ENCODE data around the gene CDK16. TPM values are rescaled to one million over a fixed set of nuclear protein-coding genes. Genes with fewer than 3 reads are reported as not detected.

The CDK16 gene
- polyA plus RNA-seq, 1 donor (not counting 4 experiments of a cell fraction or from before 2014, with no cell fraction given): 79.3 TPM

- Histone ChIP-seq H3K36me3 (ENCODE audit: control insufficient read depth in 2 of 2, extremely low read depth in 1 of 2, insufficient read depth in 2 of 2, low read length in 2 of 2) (peaks cover 62 to 86% of the 10 kb centered on the region in 2 experiments), H3K4me1 (ENCODE audit: control insufficient read depth, extremely low read depth, insufficient read depth, low read length) (peaks cover 10% of the 10 kb centered on the region), H3K27me3 (ENCODE audit: control insufficient read depth, extremely low read depth, insufficient read depth, low read length) (no peaks in the 10 kb centered on the region), H3K4me2 (ENCODE audit: control insufficient read depth, extremely low read depth, insufficient read depth, low read depth, low read length) (no peak overlapping the region), H3K79me2 (ENCODE audit: control insufficient read depth, insufficient read depth, low read length) (peaks cover 52% of the 10 kb centered on the region), H3K9me1 (ENCODE audit: control insufficient read depth, extremely low read depth, insufficient read depth, low read length) (no peaks in the 10 kb centered on the region), H2AFZ (ENCODE audit: control insufficient read depth, low read length) (no peak overlapping the region), H3K9me3 (ENCODE audit: control insufficient read depth, low read depth, low read length) (no peaks in the 10 kb centered on the region), H3K4me3 (ENCODE audit: control insufficient read depth in 2 of 3, extremely low read depth in 1 of 3, insufficient read depth in 2 of 3, low read depth in 1 of 3, low read length in 3 of 3) (no peak overlapping the region), H4K20me1 (ENCODE audit: control insufficient read depth, extremely low read depth, insufficient read depth, low read length) (peaks cover 20% of the 10 kb centered on the region), H3K9ac (ENCODE audit: control insufficient read depth, extremely low read depth, insufficient read depth, low read length) (no peak overlapping the region), H3K27ac (ENCODE audit: control insufficient read depth, insufficient read depth, low read length) (peak overlapping the region; percentile 33)
- DNase-seq (ENCODE audit: low read depth, low spot score): no peak
- dilution Hi-C loops (cut with MboI; ENCODE audit: extremely low pct_ligation_motif_present, low sequenced_read_pairs): no loop called here
- TF ChIP-seq, protein P1, sequence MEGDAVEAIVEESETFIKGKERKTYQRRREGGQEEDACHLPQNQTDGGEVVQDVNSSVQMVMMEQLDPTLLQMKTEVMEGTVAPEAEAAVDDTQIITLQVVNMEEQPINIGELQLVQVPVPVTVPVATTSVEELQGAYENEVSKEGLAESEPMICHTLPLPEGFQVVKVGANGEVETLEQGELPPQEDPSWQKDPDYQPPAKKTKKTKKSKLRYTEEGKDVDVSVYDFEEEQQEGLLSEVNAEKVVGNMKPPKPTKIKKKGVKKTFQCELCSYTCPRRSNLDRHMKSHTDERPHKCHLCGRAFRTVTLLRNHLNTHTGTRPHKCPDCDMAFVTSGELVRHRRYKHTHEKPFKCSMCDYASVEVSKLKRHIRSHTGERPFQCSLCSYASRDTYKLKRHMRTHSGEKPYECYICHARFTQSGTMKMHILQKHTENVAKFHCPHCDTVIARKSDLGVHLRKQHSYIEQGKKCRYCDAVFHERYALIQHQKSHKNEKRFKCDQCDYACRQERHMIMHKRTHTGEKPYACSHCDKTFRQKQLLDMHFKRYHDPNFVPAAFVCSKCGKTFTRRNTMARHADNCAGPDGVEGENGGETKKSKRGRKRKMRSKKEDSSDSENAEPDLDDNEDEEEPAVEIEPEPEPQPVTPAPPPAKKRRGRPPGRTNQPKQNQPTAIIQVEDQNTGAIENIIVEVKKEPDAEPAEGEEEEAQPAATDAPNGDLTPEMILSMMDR (optimal IDR thresholded peaks at IDR 0.05 in 1 of 3, IDR thresholded peaks at IDR 0.05 in 1 of 3, conservative IDR thresholded peaks at IDR 0.05 in 1 of 3; ENCODE audit: extremely low read depth in 1 of 3, insufficient read depth in 2 of 3, low read length in 3 of 3): peak in 2 of 3 experiments; percentile 42 to 63
- TF ChIP-seq EZH2 (IDR thresholded peaks at IDR 0.05; ENCODE audit: low read length): no peak
- FAIRE-seq: no peak
These were observed 17.9 kb upstream of the CDK16 start for GRCh38 chrX:47200385-47201150.

DNA sequence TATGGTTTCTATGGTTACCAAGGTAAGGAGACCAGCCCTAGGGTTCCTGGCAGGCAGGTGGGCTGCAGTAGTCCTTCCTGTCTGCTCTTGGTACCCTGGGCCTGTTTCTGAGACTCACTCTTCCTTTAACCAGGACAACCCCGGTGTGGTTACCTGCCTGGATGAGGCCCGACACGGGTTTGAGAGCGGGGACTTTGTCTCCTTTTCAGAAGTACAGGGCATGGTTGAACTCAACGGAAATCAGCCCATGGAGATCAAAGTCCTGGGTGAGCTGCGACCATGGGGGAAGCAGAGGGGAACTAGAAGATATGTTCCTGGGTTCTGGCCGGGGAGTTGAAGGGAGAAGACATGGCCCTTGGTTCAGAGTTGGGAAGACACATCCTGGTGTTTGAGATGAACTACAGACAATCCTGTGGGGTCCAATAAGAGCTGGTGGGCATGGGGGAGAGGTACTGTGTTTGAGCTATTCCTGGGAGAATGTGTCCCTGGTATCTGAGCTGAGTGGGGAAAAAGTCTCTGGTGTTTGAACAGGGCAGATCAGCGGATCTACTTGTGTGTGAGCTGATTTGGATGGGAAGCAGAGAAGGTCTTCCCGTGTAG, 17.0 kb upstream of the CDK16 start:
- Histone ChIP-seq H3K36me3 (ENCODE audit: control insufficient read depth in 2 of 2, extremely low read depth in 1 of 2, insufficient read depth in 2 of 2, low read length in 2 of 2) (peaks cover 69 to 85% of the 10 kb centered on the region in 2 experiments), H3K27ac (ENCODE audit: control insufficient read depth, insufficient read depth, low read length) (peak overlapping the region; percentile 33), H4K20me1 (ENCODE audit: control insufficient read depth, extremely low read depth, insufficient read depth, low read length) (peaks cover 23% of the 10 kb centered on the region), H3K9me3 (ENCODE audit: control insufficient read depth, low read depth, low read length) (no peaks in the 10 kb centered on the region), H3K9ac (ENCODE audit: control insufficient read depth, extremely low read depth, insufficient read depth, low read length) (no peak overlapping the region), H3K9me1 (ENCODE audit: control insufficient read depth, extremely low read depth, insufficient read depth, low read length) (no peaks in the 10 kb centered on the region), H3K4me2 (ENCODE audit: control insufficient read depth, extremely low read depth, insufficient read depth, low read depth, low read length) (no peak overlapping the region), H3K27me3 (ENCODE audit: control insufficient read depth, extremely low read depth, insufficient read depth, low read length) (no peaks in the 10 kb centered on the region), H2AFZ (ENCODE audit: control insufficient read depth, low read length) (no peak overlapping the region), H3K79me2 (ENCODE audit: control insufficient read depth, insufficient read depth, low read length) (peaks cover 47% of the 10 kb centered on the region), H3K4me3 (ENCODE audit: control insufficient read depth in 2 of 3, extremely low read depth in 1 of 3, insufficient read depth in 2 of 3, low read depth in 1 of 3, low read length in 3 of 3) (no peak overlapping the region), H3K4me1 (ENCODE audit: control insufficient read depth, extremely low read depth, insufficient read depth, low read length) (peaks cover 4% of the 10 kb centered on the region)
- TF ChIP-seq, protein P1 (optimal IDR thresholded peaks at IDR 0.05 in 1 of 3, IDR thresholded peaks at IDR 0.05 in 1 of 3, conservative IDR thresholded peaks at IDR 0.05 in 1 of 3; ENCODE audit: extremely low read depth in 1 of 3, insufficient read depth in 2 of 3, low read length in 3 of 3): no peak
- no peak for TF ChIP-seq EZH2 (IDR thresholded peaks at IDR 0.05; ENCODE audit: low read length)
- FAIRE-seq (no peak), DNase-seq (ENCODE audit: low read depth, low spot score) (no peak)
- dilution Hi-C loops (cut with MboI; ENCODE audit: extremely low pct_ligation_motif_present, low sequenced_read_pairs): no loop called here

Measured in keratinocyte (primary cell).